ENCODE data around the gene SV2C. TPM values are rescaled to one million over a fixed set of nuclear protein-coding genes. Genes with fewer than 3 reads are reported as not detected.

SV2C gene
- total and polyA plus RNA-seq, 10 of the 15 experiments (the other 5 are each of a cell fraction or from before 2014, with no cell fraction given) = under 0.01 to 1.1 (median 0.63) TPM

GRCh38 chr5:76038212-76038611, 45.0 kb upstream of the SV2C start:
- Histone ChIP-seq H3K9me3 (replicated peaks; ENCODE audit: control insufficient read depth, insufficient read depth, low read length) (no peaks in the 10 kb centered on the region), H3K79me2 (ENCODE audit: control insufficient read depth, insufficient read depth, low read length) (no peaks in the 10 kb centered on the region), H3K9ac (ENCODE audit: control insufficient read depth, insufficient read depth, low read length) (no peak overlapping the region), H3K27me3 (replicated peaks in 1 of 2; ENCODE audit: control insufficient read depth in 2 of 2, insufficient read depth in 2 of 2, low read length in 1 of 2) (no peaks in the 10 kb centered on the region), H2AFZ (ENCODE audit: control insufficient read depth, low read depth, low read length) (no peak overlapping the region), H4K20me1 (ENCODE audit: control insufficient read depth, insufficient read depth) (no peaks in the 10 kb centered on the region), H3K36me3 (ENCODE audit: control insufficient read depth in 2 of 2, insufficient read depth in 2 of 2, low read length in 1 of 2) (no peaks in the 10 kb centered on the region), H3K4me1 (ENCODE audit: control insufficient read depth, insufficient read depth, low read length) (no peaks in the 10 kb centered on the region), H3K27ac (ENCODE audit: control insufficient read depth, insufficient read depth) (no peak overlapping the region), H3K4me2 (ENCODE audit: control insufficient read depth, insufficient read depth) (no peak overlapping the region), H3K4me3 (no peak overlapping the region)
- ChIA-PET RAD21 (ENCODE audit: unreplicated experiment) (no interaction called here), CTCF (no interaction called here), POLR2A (interaction anchor here (0.9 kb wide), 1 partner anchor 79 kb away, joined by 3 read pairs; no protein-coding TSS in a partner anchor), SMC1A (ENCODE audit: uncharacterized antibody, unreplicated experiment) (no interaction called here)
- DNase-seq (ENCODE audit: low read depth, low spot score) (no peak), FAIRE-seq (no peak), ATAC-seq (no peak)
- in situ Hi-C loops (cut with MboI) (no loop called here), intact Hi-C loops (cut with micrococcal nuclease; ENCODE audit: unreplicated experiment) (no loop called here)
- BruUV-seq (replicated peaks) = no TSS peak
- no peak for TF ChIP-seq SUPT20H (IDR thresholded peaks at IDR 0.05; ENCODE audit: borderline replicate concordance, control insufficient read depth, low read depth, low read length)
- TF ChIP-seq DPF2 (IDR thresholded peaks at IDR 0.05) = no peak
- TF ChIP-seq STAT3 (IDR thresholded peaks at IDR 0.05; ENCODE audit: low read depth, low read length) = no peak
- TF ChIP-seq BACH1 (IDR thresholded peaks at IDR 0.05; ENCODE audit: borderline replicate concordance) = no peak
- TF ChIP-seq, protein P1, sequence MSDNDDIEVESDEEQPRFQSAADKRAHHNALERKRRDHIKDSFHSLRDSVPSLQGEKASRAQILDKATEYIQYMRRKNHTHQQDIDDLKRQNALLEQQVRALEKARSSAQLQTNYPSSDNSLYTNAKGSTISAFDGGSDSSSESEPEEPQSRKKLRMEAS (IDR thresholded peaks at IDR 0.05; ENCODE audit: low read depth, low read length) = no peak
- TF ChIP-seq RFX5 (IDR thresholded peaks at IDR 0.05; ENCODE audit: low read depth, low read length) = no peak
- no peak for TF ChIP-seq CBFB (IDR thresholded peaks at IDR 0.05; ENCODE audit: low read depth)
- no peak for TF ChIP-seq IKZF1 (conservative IDR thresholded peaks at IDR 0.05)

DNA sequence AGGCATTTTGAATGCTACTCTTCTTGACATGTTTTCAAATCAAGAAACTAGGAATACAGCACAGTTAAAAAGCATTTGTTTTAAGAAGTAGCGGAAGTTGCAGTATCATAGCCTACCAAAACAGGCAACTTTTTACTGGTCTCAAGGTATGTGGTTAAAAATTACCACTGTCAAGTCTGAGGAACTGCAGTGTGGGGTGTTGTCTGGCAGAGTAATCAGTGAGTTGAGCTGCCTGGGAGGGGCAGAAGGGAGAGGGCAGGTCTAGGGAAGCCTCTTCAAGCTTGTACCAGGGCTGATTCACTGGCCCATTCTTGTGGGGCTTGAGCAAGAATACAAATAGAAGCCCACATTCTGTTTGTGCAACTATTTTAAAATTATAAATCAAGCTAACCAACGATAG, 42.4 kb upstream of the SV2C start:
- ChIA-PET RAD21 (ENCODE audit: unreplicated experiment) (no interaction called here), SMC1A (ENCODE audit: uncharacterized antibody, unreplicated experiment) (no interaction called here), CTCF (no interaction called here), POLR2A (no interaction called here)
- WGBS (ENCODE audit: insufficient coverage, insufficient replicate concordance, low lambda C conversion rate, missing lambda C conversion rate) = 37% methylated on average over 2 of the region's 2 CpGs
- H3K4me1 ChIP-seq (ENCODE audit: control insufficient read depth, insufficient read depth, low read length) = no peaks in the 10 kb centered on the region
- no peaks in the 10 kb centered on the region for H3K9me3 ChIP-seq (replicated peaks; ENCODE audit: control insufficient read depth, insufficient read depth, low read length)
- no peak overlapping the region for H2AFZ ChIP-seq (ENCODE audit: control insufficient read depth, low read depth, low read length)
- H3K9ac ChIP-seq (ENCODE audit: control insufficient read depth, insufficient read depth, low read length) = no peak overlapping the region
- ATAC-seq (no peak), DNase-seq (ENCODE audit: low read depth, low spot score) (no peak), FAIRE-seq (no peak)
- no peak overlapping the region for H3K4me3 ChIP-seq
- intact Hi-C loops (cut with micrococcal nuclease; ENCODE audit: unreplicated experiment) = no loop called here
- H4K20me1 ChIP-seq (ENCODE audit: control insufficient read depth, insufficient read depth) = no peaks in the 10 kb centered on the region
- no peaks in the 10 kb centered on the region for H3K27me3 ChIP-seq (replicated peaks in 1 of 2; ENCODE audit: control insufficient read depth in 2 of 2, insufficient read depth in 2 of 2, low read length in 1 of 2)
- H3K4me2 ChIP-seq (ENCODE audit: control insufficient read depth, insufficient read depth) = no peak overlapping the region
- no peaks in the 10 kb centered on the region for H3K79me2 ChIP-seq (ENCODE audit: control insufficient read depth, insufficient read depth, low read length)
- in situ Hi-C loops (cut with MboI) = no loop called here
- BruUV-seq (replicated peaks) = no TSS peak
- H3K36me3 ChIP-seq (ENCODE audit: control insufficient read depth in 2 of 2, insufficient read depth in 2 of 2, low read length in 1 of 2) = no peaks in the 10 kb centered on the region
- H3K27ac ChIP-seq (ENCODE audit: control insufficient read depth, insufficient read depth) = no peak overlapping the region
- no peak for TF ChIP-seq TARDBP (IDR thresholded peaks at IDR 0.05; ENCODE audit: borderline replicate concordance)
- no peak for TF ChIP-seq ZNF622 (IDR thresholded peaks at IDR 0.05)
- TF ChIP-seq ZNF274 (IDR thresholded peaks at IDR 0.05; ENCODE audit: insufficient read depth, insufficient read length) = no peak
- TF ChIP-seq, protein P2, sequence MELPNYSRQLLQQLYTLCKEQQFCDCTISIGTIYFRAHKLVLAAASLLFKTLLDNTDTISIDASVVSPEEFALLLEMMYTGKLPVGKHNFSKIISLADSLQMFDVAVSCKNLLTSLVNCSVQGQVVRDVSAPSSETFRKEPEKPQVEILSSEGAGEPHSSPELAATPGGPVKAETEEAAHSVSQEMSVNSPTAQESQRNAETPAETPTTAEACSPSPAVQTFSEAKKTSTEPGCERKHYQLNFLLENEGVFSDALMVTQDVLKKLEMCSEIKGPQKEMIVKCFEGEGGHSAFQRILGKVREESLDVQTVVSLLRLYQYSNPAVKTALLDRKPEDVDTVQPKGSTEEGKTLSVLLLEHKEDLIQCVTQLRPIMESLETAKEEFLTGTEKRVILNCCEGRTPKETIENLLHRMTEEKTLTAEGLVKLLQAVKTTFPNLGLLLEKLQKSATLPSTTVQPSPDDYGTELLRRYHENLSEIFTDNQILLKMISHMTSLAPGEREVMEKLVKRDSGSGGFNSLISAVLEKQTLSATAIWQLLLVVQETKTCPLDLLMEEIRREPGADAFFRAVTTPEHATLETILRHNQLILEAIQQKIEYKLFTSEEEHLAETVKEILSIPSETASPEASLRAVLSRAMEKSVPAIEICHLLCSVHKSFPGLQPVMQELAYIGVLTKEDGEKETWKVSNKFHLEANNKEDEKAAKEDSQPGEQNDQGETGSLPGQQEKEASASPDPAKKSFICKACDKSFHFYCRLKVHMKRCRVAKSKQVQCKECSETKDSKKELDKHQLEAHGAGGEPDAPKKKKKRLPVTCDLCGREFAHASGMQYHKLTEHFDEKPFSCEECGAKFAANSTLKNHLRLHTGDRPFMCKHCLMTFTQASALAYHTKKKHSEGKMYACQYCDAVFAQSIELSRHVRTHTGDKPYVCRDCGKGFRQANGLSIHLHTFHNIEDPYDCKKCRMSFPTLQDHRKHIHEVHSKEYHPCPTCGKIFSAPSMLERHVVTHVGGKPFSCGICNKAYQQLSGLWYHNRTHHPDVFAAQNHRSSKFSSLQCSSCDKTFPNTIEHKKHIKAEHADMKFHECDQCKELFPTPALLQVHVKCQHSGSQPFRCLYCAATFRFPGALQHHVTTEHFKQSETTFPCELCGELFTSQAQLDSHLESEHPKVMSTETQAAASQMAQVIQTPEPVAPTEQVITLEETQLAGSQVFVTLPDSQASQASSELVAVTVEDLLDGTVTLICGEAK (IDR thresholded peaks at IDR 0.05; ENCODE audit: borderline replicate concordance) = no peak
- no peak for TF ChIP-seq ZNF24 (IDR thresholded peaks at IDR 0.05)
- no peak for TF ChIP-seq HDAC6 (IDR thresholded peaks at IDR 0.05; ENCODE audit: unreplicated experiment)
- no peak for TF ChIP-seq USF2 (IDR thresholded peaks at IDR 0.05; ENCODE audit: borderline replicate concordance, low read depth, low read length)
- TF ChIP-seq NFYB (IDR thresholded peaks at IDR 0.05; ENCODE audit: insufficient read depth, low read depth, low read length) = no peak
